Esophagus muscularis mucosa (tissue), 3 donors: Measurements from ENCODE around the gene KASH5.

ENCODE experiments used
- CTCF ChIP-seq, 3 experiments: fragments of 200-600 bp in 2 of 3; fragments of 450-650 bp in 1 of 3; sonication (generic) in 2 of 3; IDR thresholded peaks; one replicate each; pipeline ENCODE4 v1.5.1; 2017 to 2019; ENCODE audit warnings: antibody characterized with exemption in 3 of 3, mild to moderate bottlenecking in 2 of 3, moderate library complexity in 1 of 3
- POLR2A ChIP-seq: fragments of 450-650 bp; IDR thresholded peaks from one replicate; pipeline ENCODE4 v1.6.1; 2017; ENCODE audit warnings: antibody characterized with exemption, moderate library complexity, mild to moderate bottlenecking, low read depth

GRCh38 chr19:49427855-49428546 lies 40.0 kb downstream of the KASH5 start:
- no peak for TF ChIP-seq CTCF (IDR thresholded peaks at IDR 0.05)
- no peak for TF ChIP-seq POLR2A
